Prostate gland (tissue), 2 donors: Measurements from ENCODE around the gene PRKG1.

Experiments
- POLR2A ChIP-seq: fragments of 450-650 bp; IDR thresholded peaks from one replicate; pipeline ENCODE4 v1.6.1; 2016; ENCODE audit warnings: antibody characterized with exemption, mild to moderate bottlenecking
- TF ChIP-seq, protein P1 (sequence below), 4 experiments: fragments of 200-600 bp in 2 of 4; fragments of 450-650 bp in 2 of 4; sonication (generic) in 2 of 4; IDR thresholded peaks; 1 replicate in 3 of 4; 2 replicates in 1 of 4; pipeline ENCODE4 v1.5.1; 2016 to 2019; ENCODE audit warnings: antibody characterized with exemption in 4 of 4, mild to moderate bottlenecking in 2 of 4, moderate library complexity in 2 of 4

DNA sequence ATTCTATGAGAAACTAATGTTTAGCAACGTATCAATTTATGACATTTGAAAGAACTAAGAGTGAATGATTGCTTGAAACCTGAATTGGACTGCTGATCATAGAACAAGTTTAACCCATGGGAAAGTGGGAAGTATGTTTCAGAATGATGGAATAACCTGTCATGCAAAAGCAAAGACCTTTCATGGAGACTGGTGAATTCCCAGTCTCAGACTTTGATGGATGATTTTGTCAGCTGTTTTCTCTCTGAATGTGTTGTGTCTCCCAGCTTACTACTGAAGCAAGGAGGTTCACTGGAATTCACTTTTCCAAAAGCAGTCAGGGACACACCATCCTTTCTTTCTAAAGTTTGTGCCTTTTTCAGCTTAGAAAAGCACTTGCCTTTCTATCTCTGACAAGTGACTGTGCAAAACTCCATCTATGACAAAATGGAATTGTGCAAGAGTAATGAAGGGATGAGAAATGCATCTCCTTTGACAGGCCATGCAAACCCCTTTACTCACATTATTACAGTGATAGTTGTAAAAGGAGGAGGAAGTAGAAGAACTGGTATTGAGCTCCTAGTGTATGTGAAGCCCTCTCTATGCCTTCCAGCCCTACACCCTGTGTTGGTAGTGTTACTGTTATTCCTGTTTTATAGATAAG lies 176.1 kb downstream of the PRKG1 start:
- TF ChIP-seq, protein P1, sequence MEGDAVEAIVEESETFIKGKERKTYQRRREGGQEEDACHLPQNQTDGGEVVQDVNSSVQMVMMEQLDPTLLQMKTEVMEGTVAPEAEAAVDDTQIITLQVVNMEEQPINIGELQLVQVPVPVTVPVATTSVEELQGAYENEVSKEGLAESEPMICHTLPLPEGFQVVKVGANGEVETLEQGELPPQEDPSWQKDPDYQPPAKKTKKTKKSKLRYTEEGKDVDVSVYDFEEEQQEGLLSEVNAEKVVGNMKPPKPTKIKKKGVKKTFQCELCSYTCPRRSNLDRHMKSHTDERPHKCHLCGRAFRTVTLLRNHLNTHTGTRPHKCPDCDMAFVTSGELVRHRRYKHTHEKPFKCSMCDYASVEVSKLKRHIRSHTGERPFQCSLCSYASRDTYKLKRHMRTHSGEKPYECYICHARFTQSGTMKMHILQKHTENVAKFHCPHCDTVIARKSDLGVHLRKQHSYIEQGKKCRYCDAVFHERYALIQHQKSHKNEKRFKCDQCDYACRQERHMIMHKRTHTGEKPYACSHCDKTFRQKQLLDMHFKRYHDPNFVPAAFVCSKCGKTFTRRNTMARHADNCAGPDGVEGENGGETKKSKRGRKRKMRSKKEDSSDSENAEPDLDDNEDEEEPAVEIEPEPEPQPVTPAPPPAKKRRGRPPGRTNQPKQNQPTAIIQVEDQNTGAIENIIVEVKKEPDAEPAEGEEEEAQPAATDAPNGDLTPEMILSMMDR (IDR thresholded peaks at IDR 0.05): no peak
- no peak for TF ChIP-seq POLR2A
